ENCODE measurements around the gene NPAS3.

NPAS3 gene

GRCh38 chr14:33767586-33768457 is 829.1 kb downstream of the NPAS3 start:
- in situ Hi-C loops (cut with MboI; ENCODE audit: low sequenced_read_pairs), result no loop called here

GRCh38 chr14:33768458-33768830 is 829.8 kb downstream of the NPAS3 start:
- in situ Hi-C loops (cut with MboI; ENCODE audit: low sequenced_read_pairs), result no loop called here

- in situ Hi-C loops (cut with MboI; ENCODE audit: low sequenced_read_pairs), result no loop called here
Measured at GRCh38 chr14:33773205-33774030, 834.7 kb downstream of the NPAS3 start.

- in situ Hi-C loops (cut with MboI; ENCODE audit: low sequenced_read_pairs), result no loop called here
Measured at GRCh38 chr14:33774161-33774560, 835.5 kb downstream of the NPAS3 start.

- in situ Hi-C loops (cut with MboI; ENCODE audit: low sequenced_read_pairs), result loop anchor here (25.0 kb wide), 1 partner anchor 1188 kb away; no protein-coding TSS in a partner anchor
Measured at GRCh38 chr14:33774723-33775470, 836.2 kb downstream of the NPAS3 start.

GRCh38 chr14:33776871-33777270 is 838.2 kb downstream of the NPAS3 start:
- in situ Hi-C loops (cut with MboI; ENCODE audit: low sequenced_read_pairs), result loop anchor here (25.0 kb wide), 1 partner anchor 1190 kb away; no protein-coding TSS in a partner anchor

- in situ Hi-C loops (cut with MboI; ENCODE audit: low sequenced_read_pairs), result loop anchor here (25.0 kb wide), 1 partner anchor 1190 kb away; no protein-coding TSS in a partner anchor
Measured at GRCh38 chr14:33777681-33778080, 839.0 kb downstream of the NPAS3 start.

GRCh38 chr14:33780035-33780434 is 841.4 kb downstream of the NPAS3 start:
- in situ Hi-C loops (cut with MboI; ENCODE audit: low sequenced_read_pairs), result loop anchor here (25.0 kb wide), 1 partner anchor 1193 kb away; no protein-coding TSS in a partner anchor

- in situ Hi-C loops (cut with MboI; ENCODE audit: low sequenced_read_pairs), result loop anchor here (25.0 kb wide), 1 partner anchor 1194 kb away; no protein-coding TSS in a partner anchor
Measured at GRCh38 chr14:33781236-33781635, 842.6 kb downstream of the NPAS3 start.

GRCh38 chr14:33782923-33783322 is 844.2 kb downstream of the NPAS3 start:
- in situ Hi-C loops (cut with MboI; ENCODE audit: low sequenced_read_pairs), result loop anchor here (25.0 kb wide), 1 partner anchor 1196 kb away; no protein-coding TSS in a partner anchor

GRCh38 chr14:33786091-33786825 is 847.6 kb downstream of the NPAS3 start:
- in situ Hi-C loops (cut with MboI; ENCODE audit: low sequenced_read_pairs), result loop anchor here (25.0 kb wide), 1 partner anchor 1199 kb away; no protein-coding TSS in a partner anchor

- in situ Hi-C loops (cut with MboI; ENCODE audit: low sequenced_read_pairs), result loop anchor here (25.0 kb wide), 1 partner anchor 1201 kb away; no protein-coding TSS in a partner anchor
Measured at GRCh38 chr14:33788161-33788560, 849.5 kb downstream of the NPAS3 start.

GRCh38 chr14:33790996-33791395 is 852.3 kb downstream of the NPAS3 start:
- in situ Hi-C loops (cut with MboI; ENCODE audit: low sequenced_read_pairs), result loop anchor here (25.0 kb wide), 1 partner anchor 1204 kb away; no protein-coding TSS in a partner anchor

- in situ Hi-C loops (cut with MboI; ENCODE audit: low sequenced_read_pairs), result loop anchor here (25.0 kb wide), 1 partner anchor 1205 kb away; no protein-coding TSS in a partner anchor
Measured at GRCh38 chr14:33792009-33792719, 853.5 kb downstream of the NPAS3 start.

- in situ Hi-C loops (cut with MboI; ENCODE audit: low sequenced_read_pairs), result loop anchor here (25.0 kb wide), 1 partner anchor 1206 kb away; no protein-coding TSS in a partner anchor
Measured at GRCh38 chr14:33792720-33793368, 854.2 kb downstream of the NPAS3 start.

GRCh38 chr14:33793398-33794110 is 854.9 kb downstream of the NPAS3 start:
- in situ Hi-C loops (cut with MboI; ENCODE audit: low sequenced_read_pairs), result loop anchor here (25.0 kb wide), 1 partner anchor 1206 kb away; no protein-coding TSS in a partner anchor

GRCh38 chr14:33794791-33795305 is 856.2 kb downstream of the NPAS3 start:
- in situ Hi-C loops (cut with MboI; ENCODE audit: low sequenced_read_pairs), result loop anchor here (25.0 kb wide), 1 partner anchor 1208 kb away; no protein-coding TSS in a partner anchor
